A549 (cell line): ENCODE results near the gene NHEJ1.

ENCODE experiments used
- CHD2 ChIP-seq: fragments of 150-350 bp; IDR thresholded peaks from 2 replicates; pipeline ENCODE4 v1.6.1; 2014; ENCODE audit warnings: low read length; ENCODE audit not compliant: partially characterized antibody
- CTCF ChIP-seq: fragments of >200 bp; sonication (Bioruptor Twin); formaldehyde crosslinking; IDR thresholded peaks from 3 replicates; pipeline ENCODE4 v1.5.1; 2016
- JUN ChIP-seq, 2 experiments: fragments of >200 bp; sonication (Bioruptor Twin); formaldehyde crosslinking; IDR thresholded peaks; 2 replicates in 1 of 2; 3 replicates in 1 of 2; pipeline ENCODE4 v1.6.1; 2016 to 2017
- PHF8 ChIP-seq: fragments of 200-600 bp; sonication (generic); IDR thresholded peaks from 2 replicates; pipeline ENCODE4 v1.6.1; 2016; ENCODE audit warnings: low read depth, mild to moderate bottlenecking, antibody characterized with exemption, moderate library complexity, borderline replicate concordance
- POLR2A ChIP-seq: IDR thresholded peaks from 2 replicates; pipeline ENCODE4 v1.6.1; 2012; ENCODE audit warnings: mild to moderate bottlenecking, low read length
- REST ChIP-seq: fragments of 200-600 bp; sonication (generic); IDR thresholded peaks from 2 replicates; pipeline ENCODE4 v1.6.1; 2016; ENCODE audit warnings: antibody characterized with exemption, mild to moderate bottlenecking, moderate library complexity
- SREBF2 ChIP-seq: fragments of 450-650 bp; IDR thresholded peaks from 2 replicates; pipeline ENCODE4 v1.6.1; 2014; ENCODE audit warnings: mild to moderate bottlenecking, moderate library complexity

GRCh38 chr2:219199470-219200211, 39.0 kb upstream of the NHEJ1 start:
- no peak for TF ChIP-seq CTCF
- TF ChIP-seq SREBF2: no peak
- no peak for TF ChIP-seq POLR2A
- no peak for TF ChIP-seq PHF8
- no peak for TF ChIP-seq REST
- TF ChIP-seq JUN (IDR thresholded peaks at IDR 0.05): no peak
- no peak for TF ChIP-seq CHD2
